Medulla oblongata (tissue), 1 donor: ENCODE data around the gene SEC14L5.
"Not testable (repeated sequence)": the region's sequence is repeated elsewhere in the genome, so short reads cannot be mapped to it uniquely, and the experiment has no call there.

Experiments used
- DNase-seq: peaks from one replicate; pipeline ENCODE4 v3.0.0-alpha.2; 2015; ENCODE audit errors: extremely low spot score

The SEC14L5 gene

GRCh38 chr16:4949986-4950385 is 8.1 kb upstream of the SEC14L5 start:
- no peak for DNase-seq

- not testable (repeated sequence) for DNase-seq
Observed at GRCh38 chr16:4951583-4951982, 6.5 kb upstream of the SEC14L5 start.

- no peak for DNase-seq
Observed at GRCh38 chr16:4954714-4955113, 3.4 kb upstream of the SEC14L5 start.

GRCh38 chr16:4957420-4957719 is 760 bp upstream of the SEC14L5 start:
- no peak for DNase-seq

- peak; percentile 25 for DNase-seq
Observed at GRCh38 chr16:4958510-4959438, 644 bp downstream of the SEC14L5 start.

- DNase-seq: peak; percentile 25
Observed at GRCh38 chr16:4960579-4960978, 2.4 kb downstream of the SEC14L5 start.

- peak; percentile 96 for DNase-seq
Observed at GRCh38 chr16:4962716-4963115, 4.6 kb downstream of the SEC14L5 start.

GRCh38 chr16:4963527-4963926 is 5.4 kb downstream of the SEC14L5 start:
- not testable (repeated sequence) for DNase-seq

- DNase-seq: peak; percentile 22
Observed at GRCh38 chr16:4966736-4967453, 8.8 kb downstream of the SEC14L5 start.

GRCh38 chr16:4968278-4968677 is 10.1 kb downstream of the SEC14L5 start:
- DNase-seq: not testable (repeated sequence)

GRCh38 chr16:4968879-4969483 is 10.9 kb downstream of the SEC14L5 start:
- DNase-seq: no peak

- DNase-seq: peak; percentile 36
Observed at GRCh38 chr16:4970010-4970409, 11.9 kb downstream of the SEC14L5 start.

- peak; percentile 88 for DNase-seq
Observed at GRCh38 chr16:4972938-4973587, 14.9 kb downstream of the SEC14L5 start.

GRCh38 chr16:4976079-4976478 is 17.9 kb downstream of the SEC14L5 start:
- DNase-seq: peak; percentile 33

GRCh38 chr16:4976611-4977145 is 18.5 kb downstream of the SEC14L5 start:
- no peak for DNase-seq

- DNase-seq: no peak
Observed at GRCh38 chr16:4979164-4979563, 21.0 kb downstream of the SEC14L5 start.

- DNase-seq: no peak
Observed at GRCh38 chr16:4979736-4980660, 21.9 kb downstream of the SEC14L5 start.

- no peak for DNase-seq
Observed at GRCh38 chr16:4980691-4981090, 22.6 kb downstream of the SEC14L5 start.

GRCh38 chr16:4981473-4981872 is 23.3 kb downstream of the SEC14L5 start:
- peak; percentile 42 for DNase-seq

GRCh38 chr16:4982056-4982867 is 24.1 kb downstream of the SEC14L5 start:
- DNase-seq: peak; percentile 45
